Activated naive CD8-positive, alpha-beta T cell treated with anti-CD3 and anti-CD28 coated beads, Interleukin-2, amount 50 U/mL, for 16 hours (primary cell): ENCODE results near the gene RBM38.
A peak's percentile ranks its signal among the peaks of the same experiment; 100 is the strongest.

Experiments
- DNase-seq: peaks from one replicate; pipeline ENCODE4 v3.0.0-alpha.2; 2020; ENCODE audit warnings: low read depth, low spot score

The RBM38 gene

GRCh38 chr20:57374931-57375651, 16.1 kb upstream of the RBM38 start:
- DNase-seq, result no peak

- no peak for DNase-seq
Measured at GRCh38 chr20:57375652-57376230, 15.5 kb upstream of the RBM38 start.

- DNase-seq, result no peak
Measured at GRCh38 chr20:57377350-57377749, 13.8 kb upstream of the RBM38 start.

- DNase-seq, result no peak
Measured at GRCh38 chr20:57378107-57378506, 13.1 kb upstream of the RBM38 start.

GRCh38 chr20:57378646-57379262, 12.4 kb upstream of the RBM38 start:
- DNase-seq, result no peak

- no peak for DNase-seq
Measured at GRCh38 chr20:57379263-57379647, 11.9 kb upstream of the RBM38 start.

- DNase-seq, result no peak
Measured at GRCh38 chr20:57380081-57380750, 11.0 kb upstream of the RBM38 start.

GRCh38 chr20:57381596-57382503, 9.3 kb upstream of the RBM38 start:
- peak; percentile 67 for DNase-seq

GRCh38 chr20:57382516-57382915, 8.7 kb upstream of the RBM38 start:
- DNase-seq, result no peak

GRCh38 chr20:57383447-57384347, 7.5 kb upstream of the RBM38 start:
- no peak for DNase-seq

- no peak for DNase-seq
Measured at GRCh38 chr20:57384486-57384885, 6.7 kb upstream of the RBM38 start.

- no peak for DNase-seq
Measured at GRCh38 chr20:57384953-57385761, 6.0 kb upstream of the RBM38 start.

GRCh38 chr20:57385940-57386339, 5.3 kb upstream of the RBM38 start:
- no peak for DNase-seq

GRCh38 chr20:57386762-57387161, 4.4 kb upstream of the RBM38 start:
- DNase-seq, result no peak

- DNase-seq, result no peak
Measured at GRCh38 chr20:57387463-57387862, 3.7 kb upstream of the RBM38 start.

- DNase-seq, result no peak
Measured at GRCh38 chr20:57387945-57388371, 3.2 kb upstream of the RBM38 start.

- no peak for DNase-seq
Measured at GRCh38 chr20:57388953-57389694, 2.1 kb upstream of the RBM38 start.

GRCh38 chr20:57389695-57390603, 1.2 kb upstream of the RBM38 start:
- peak; percentile 36 for DNase-seq
